Activated CD8-positive, alpha-beta T cell treated with anti-CD3 and anti-CD28 coated beads for 36 hours (primary cell): ENCODE data around the gene ANKLE2. TPM values are rescaled to one million over a fixed set of nuclear protein-coding genes. Genes with fewer than 3 reads are reported as not detected.

Experiments
- ATAC-seq: fragments of 200-7000 bp; cut with Tn5 transposase; one replicate; pipeline ENCODE4 v1.10.0; 2021; ENCODE audit warnings: mild to moderate bottlenecking, moderate library complexity
- CTCF ChIA-PET: fragments of 350-600 bp; sonication (Branson Sonifier 250); formaldehyde crosslinking; loops from one replicate; lab custom pipeline; 2021; ENCODE audit warnings: antibody characterized with exemption; lab: Charles Lee
- POLR2A ChIA-PET: fragments of 350-600 bp; sonication (Branson Sonifier 250); formaldehyde crosslinking; loops from one replicate; lab custom pipeline; 2021; ENCODE audit warnings: antibody characterized with exemption; lab: Charles Lee
- DNase-seq: peaks from one replicate; pipeline ENCODE4 v3.0.0-alpha.2; 2020
- H3K27ac Mint-ChIP-seq: one replicate; pipeline ENCODE4 v1.8.0; 2021; ENCODE audit warnings: mild to moderate bottlenecking, mixed read lengths
- H3K27me3 Mint-ChIP-seq: one replicate; pipeline ENCODE4 v1.8.0; 2021; ENCODE audit warnings: mixed read lengths
- H3K36me3 Mint-ChIP-seq: one replicate; pipeline ENCODE4 v1.8.0; 2021; ENCODE audit warnings: low read depth, mixed read lengths
- H3K4me1 Mint-ChIP-seq: one replicate; pipeline ENCODE4 v1.8.0; 2021; ENCODE audit warnings: low read depth, mixed read lengths
- H3K4me3 Mint-ChIP-seq: one replicate; pipeline ENCODE4 v1.8.0; 2021; ENCODE audit warnings: mild to moderate bottlenecking, moderate library complexity, mixed read lengths
- H3K9me3 Mint-ChIP-seq: one replicate; pipeline ENCODE4 v1.8.0; 2021; ENCODE audit warnings: mixed read lengths
- CTCF ChIP-seq: fragments of 200-600 bp; IDR thresholded peaks from one replicate; pipeline ENCODE4 v1.8.0; 2022; ENCODE audit warnings: antibody characterized with exemption, mild to moderate bottlenecking
- intact Hi-C: fragments of 100-400 bp; cut with micrococcal nuclease; formaldehyde crosslinking; loops from one replicate; pipeline ENCODE4 v1.10.0; 2022
- total RNA-seq, 2 experiments: library from RNA; stranded (reverse); gene quantifications; one replicate each; pipeline ENCODE4 v1.2.3, GENCODE V29; 2021

Gene ANKLE2
- total RNA-seq, 2 experiments from 2014 or later = 103 to 108 TPM

GRCh38 chr12:132687211-132688164 lies 74.1 kb downstream of the ANKLE2 start, which contains the start of the genes POLE and PXMP2:
Gene POLE (minus strand): TSS chr12:132687342. CDS start chr12:132687315, 27 bp downstream.
Gene PXMP2 (plus strand): TSS chr12:132687587. CDS start chr12:132687671, 84 bp downstream.
- Mint-ChIP-seq H3K27ac (peak within 1 kb of the TSS; percentile 82), H3K4me1 (peaks cover 17% of the 10 kb centered on the region), H3K27me3 (no peaks in the 10 kb centered on the region), H3K4me3 (peak within 1 kb of the TSS; percentile 76), H3K9me3 (no peaks in the 10 kb centered on the region), H3K36me3 (peaks cover 25% of the 10 kb centered on the region)
- peak; percentile 92 for ATAC-seq
- no peak for TF ChIP-seq CTCF
- peak; percentile 98 for DNase-seq
- intact Hi-C loops = loop anchor here (2.0 kb wide), 1 partner anchor 23 kb away; the partner anchor contains the start of gene PGAM5
- ChIA-PET CTCF (no interaction called here), POLR2A (interaction anchor here (0.6 to 2.3 kb wide), 6 partner anchors 9 to 1932 kb away, joined by 3 to 13 read pairs (median 4); partner anchors contain the start of gene PGAM5)

- Mint-ChIP-seq H3K27ac (peak overlapping the region; percentile 55), H3K4me1 (peaks cover 17% of the 10 kb centered on the region), H3K36me3 (peaks cover 25% of the 10 kb centered on the region), H3K4me3 (peak overlapping the region; percentile 76), H3K27me3 (no peaks in the 10 kb centered on the region), H3K9me3 (no peaks in the 10 kb centered on the region)
- peak; percentile 37 for DNase-seq
- intact Hi-C loops = loop anchor here (2.0 kb wide), 1 partner anchor 24 kb away; the partner anchor contains the start of gene PGAM5
- no peak for TF ChIP-seq CTCF
- ATAC-seq = peak; percentile 49
- ChIA-PET POLR2A (interaction anchor here (0.6 to 2.3 kb wide), 7 partner anchors 9 to 1931 kb away, joined by 3 to 13 read pairs (median 4); partner anchors contain the start of gene PGAM5), CTCF (no interaction called here)
Measured at GRCh38 chr12:132686825-132687210, 74.8 kb downstream of the ANKLE2 start.

DNA sequence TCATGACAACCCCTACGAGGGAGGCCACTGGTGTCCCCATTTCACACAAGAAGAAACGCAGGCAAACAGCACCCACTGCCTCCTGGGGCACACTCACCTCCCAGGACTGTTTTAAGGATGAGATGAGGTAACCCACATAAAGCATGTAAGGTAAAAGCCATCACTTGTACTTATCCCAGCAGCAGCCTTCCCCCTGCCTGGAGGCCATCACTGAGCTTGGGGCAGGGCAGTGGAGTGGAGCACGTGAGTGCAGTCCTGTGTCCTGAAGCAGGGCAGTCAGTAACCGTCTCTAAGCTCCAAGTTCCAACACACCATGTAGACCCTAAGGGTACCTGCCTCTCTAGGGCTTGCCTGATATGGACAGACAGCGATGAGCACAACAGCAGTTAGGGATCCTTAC lies 76.2 kb downstream of the ANKLE2 start:
- ChIA-PET CTCF (no interaction called here), POLR2A (interaction anchor here (0.8 to 2.3 kb wide), 10 partner anchors 9 to 80 kb away, joined by 3 to 13 read pairs (median 4); partner anchors contain the start of gene PGAM5)
- no peak for DNase-seq
- Mint-ChIP-seq H3K36me3 (peaks cover 28% of the 10 kb centered on the region), H3K4me1 (peaks cover 17% of the 10 kb centered on the region), H3K4me3 (peak overlapping the region; percentile 76), H3K9me3 (no peaks in the 10 kb centered on the region), H3K27me3 (no peaks in the 10 kb centered on the region), H3K27ac (peak overlapping the region; percentile 30)
- TF ChIP-seq CTCF = no peak
- intact Hi-C loops = no loop called here
- ATAC-seq = no peak

GRCh38 chr12:132677492-132677891 lies 84.1 kb downstream of the ANKLE2 start:
- ATAC-seq (no peak), DNase-seq (no peak)
- ChIA-PET POLR2A (no interaction called here), CTCF (no interaction called here)
- peaks cover 48% of the 10 kb centered on the region for H3K36me3 Mint-ChIP-seq
- no peak for TF ChIP-seq CTCF
- H3K27ac Mint-ChIP-seq = no peak overlapping the region
- no peaks in the 10 kb centered on the region for H3K4me1 Mint-ChIP-seq
- no peaks in the 10 kb centered on the region for H3K27me3 Mint-ChIP-seq
- intact Hi-C loops = no loop called here
- H3K9me3 Mint-ChIP-seq = no peaks in the 10 kb centered on the region
- no peak overlapping the region for H3K4me3 Mint-ChIP-seq
